Vagina (tissue), 2 donors: ENCODE data around the gene NOTCH1.

Experiments used
- CTCF ChIP-seq, 3 experiments: fragments of 450-650 bp in 2 of 3; fragments of 200-600 bp in 1 of 3; sonication (generic) in 1 of 3; IDR thresholded peaks; one replicate each; pipeline ENCODE4 v1.5.1; 2017 to 2019; ENCODE audit warnings: antibody characterized with exemption in 3 of 3, mild to moderate bottlenecking in 2 of 3, moderate library complexity in 2 of 3
- POLR2A ChIP-seq, 2 donors: fragments of 450-650 bp; IDR thresholded peaks; one replicate each; pipeline ENCODE4 v1.6.1; 2017; ENCODE audit warnings: antibody characterized with exemption in 2 of 2, mild to moderate bottlenecking in 2 of 2, moderate library complexity in 2 of 2

DNA sequence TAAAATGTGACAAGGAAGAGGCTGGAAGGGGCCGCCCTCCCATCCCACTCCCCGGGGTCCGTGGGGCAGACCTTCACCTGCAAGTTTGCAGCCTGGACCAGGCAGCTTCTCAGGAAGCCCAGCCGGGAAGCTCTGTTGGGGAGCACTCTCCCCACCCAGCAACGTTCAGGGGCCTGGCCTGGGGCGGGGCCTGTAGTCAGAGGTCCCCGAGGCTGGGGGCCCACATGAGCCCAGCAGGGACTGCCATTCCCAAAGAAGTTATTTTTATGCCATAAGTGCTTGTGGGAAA lies 32.7 kb upstream of the NOTCH1 start:
- TF ChIP-seq CTCF (IDR thresholded peaks at IDR 0.05) = no peak
- TF ChIP-seq POLR2A (IDR thresholded peaks at IDR 0.05) = no peak
